ENCODE measurements around the gene QPRT. TPM values are rescaled to one million over a fixed set of nuclear protein-coding genes. Genes with fewer than 3 reads are reported as not detected.

Gene QPRT
- total RNA-seq, 1 donor from 2014 or later: 106 TPM

DNA sequence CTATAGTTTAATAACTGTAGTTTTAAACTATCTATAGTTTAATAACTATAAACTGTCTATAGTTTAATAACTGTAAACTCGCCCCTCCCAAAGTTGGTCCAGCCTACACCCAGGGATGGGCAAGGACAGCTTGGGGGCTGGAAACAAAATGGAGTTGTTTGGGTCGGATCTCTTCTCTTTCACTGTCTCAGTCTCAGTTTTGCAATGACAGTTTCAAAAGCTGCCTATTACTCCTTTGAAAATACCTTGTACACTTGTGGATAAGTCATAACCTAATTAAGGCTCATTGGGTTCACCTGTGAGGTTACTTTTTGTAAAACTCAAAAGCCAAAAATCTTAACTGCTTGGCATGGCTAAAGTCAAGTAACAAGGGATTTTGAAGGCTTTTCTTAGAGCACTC is 35.4 kb downstream of the QPRT start:
- Mint-ChIP-seq H3K4me3 (ENCODE audit: low read depth) (no peak overlapping the region), H3K9me3 (ENCODE audit: low read depth) (no peaks in the 10 kb centered on the region), H3K27ac (no peak overlapping the region), H3K36me3 (ENCODE audit: insufficient read depth) (peaks cover 4% of the 10 kb centered on the region), H3K27me3 (no peaks in the 10 kb centered on the region), H3K4me1 (ENCODE audit: low read depth) (peaks cover 14% of the 10 kb centered on the region)
- TF ChIP-seq, protein P1, sequence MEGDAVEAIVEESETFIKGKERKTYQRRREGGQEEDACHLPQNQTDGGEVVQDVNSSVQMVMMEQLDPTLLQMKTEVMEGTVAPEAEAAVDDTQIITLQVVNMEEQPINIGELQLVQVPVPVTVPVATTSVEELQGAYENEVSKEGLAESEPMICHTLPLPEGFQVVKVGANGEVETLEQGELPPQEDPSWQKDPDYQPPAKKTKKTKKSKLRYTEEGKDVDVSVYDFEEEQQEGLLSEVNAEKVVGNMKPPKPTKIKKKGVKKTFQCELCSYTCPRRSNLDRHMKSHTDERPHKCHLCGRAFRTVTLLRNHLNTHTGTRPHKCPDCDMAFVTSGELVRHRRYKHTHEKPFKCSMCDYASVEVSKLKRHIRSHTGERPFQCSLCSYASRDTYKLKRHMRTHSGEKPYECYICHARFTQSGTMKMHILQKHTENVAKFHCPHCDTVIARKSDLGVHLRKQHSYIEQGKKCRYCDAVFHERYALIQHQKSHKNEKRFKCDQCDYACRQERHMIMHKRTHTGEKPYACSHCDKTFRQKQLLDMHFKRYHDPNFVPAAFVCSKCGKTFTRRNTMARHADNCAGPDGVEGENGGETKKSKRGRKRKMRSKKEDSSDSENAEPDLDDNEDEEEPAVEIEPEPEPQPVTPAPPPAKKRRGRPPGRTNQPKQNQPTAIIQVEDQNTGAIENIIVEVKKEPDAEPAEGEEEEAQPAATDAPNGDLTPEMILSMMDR (IDR thresholded peaks at IDR 0.05; ENCODE audit: unreplicated experiment): no peak
- no peak for DNase-seq (ENCODE audit: low spot score, unreplicated experiment)

DNA sequence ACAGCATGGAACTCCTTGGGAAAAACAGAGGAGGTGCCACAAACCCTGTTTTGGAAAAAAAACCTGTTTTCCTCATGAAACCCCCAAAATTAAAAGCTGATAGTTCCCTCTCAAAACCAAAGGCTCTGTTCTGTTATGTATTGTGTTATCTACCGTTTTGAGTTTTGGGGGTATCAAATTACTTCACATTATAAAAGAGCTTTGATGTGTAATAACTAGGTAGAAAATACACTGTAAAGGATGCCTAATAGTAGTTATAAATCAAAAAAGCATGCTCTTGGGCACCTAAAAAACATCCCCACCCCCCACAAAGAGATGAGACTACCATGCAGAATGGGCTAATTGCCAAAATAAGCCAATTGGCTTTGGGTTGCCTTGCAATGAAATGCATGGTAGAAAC is 36.0 kb downstream of the QPRT start:
- peaks cover 4% of the 10 kb centered on the region for H3K36me3 Mint-ChIP-seq (ENCODE audit: insufficient read depth)
- TF ChIP-seq, protein P1 (IDR thresholded peaks at IDR 0.05; ENCODE audit: unreplicated experiment): no peak
- H3K9me3 Mint-ChIP-seq (ENCODE audit: low read depth): no peaks in the 10 kb centered on the region
- H3K4me3 Mint-ChIP-seq (ENCODE audit: low read depth): no peak overlapping the region
- H3K27ac Mint-ChIP-seq: peak overlapping the region; percentile 31
- H3K4me1 Mint-ChIP-seq (ENCODE audit: low read depth): peaks cover 12% of the 10 kb centered on the region
- no peaks in the 10 kb centered on the region for H3K27me3 Mint-ChIP-seq
- no peak for DNase-seq (ENCODE audit: low spot score, unreplicated experiment)

DNA sequence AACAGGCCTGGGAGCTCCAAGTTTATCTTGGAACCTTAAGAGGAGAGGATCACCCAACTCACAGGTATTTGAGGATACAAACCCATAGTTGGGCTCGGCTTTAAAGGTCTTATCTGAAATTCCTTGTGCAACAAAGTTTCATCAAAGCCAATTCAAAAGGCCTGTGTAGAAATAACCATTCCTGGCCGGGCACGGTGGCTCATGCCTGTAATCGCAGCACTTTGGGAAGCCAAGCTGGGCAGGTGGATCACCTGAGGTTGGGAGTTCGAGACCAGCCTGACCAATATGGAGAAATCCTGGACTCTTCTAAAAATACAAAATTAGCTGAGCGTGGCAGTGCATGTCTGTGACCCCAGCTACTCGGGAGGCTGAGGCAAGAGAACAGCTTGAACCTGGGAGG is 38.1 kb downstream of the QPRT start:
- no peaks in the 10 kb centered on the region for H3K27me3 Mint-ChIP-seq

DNA sequence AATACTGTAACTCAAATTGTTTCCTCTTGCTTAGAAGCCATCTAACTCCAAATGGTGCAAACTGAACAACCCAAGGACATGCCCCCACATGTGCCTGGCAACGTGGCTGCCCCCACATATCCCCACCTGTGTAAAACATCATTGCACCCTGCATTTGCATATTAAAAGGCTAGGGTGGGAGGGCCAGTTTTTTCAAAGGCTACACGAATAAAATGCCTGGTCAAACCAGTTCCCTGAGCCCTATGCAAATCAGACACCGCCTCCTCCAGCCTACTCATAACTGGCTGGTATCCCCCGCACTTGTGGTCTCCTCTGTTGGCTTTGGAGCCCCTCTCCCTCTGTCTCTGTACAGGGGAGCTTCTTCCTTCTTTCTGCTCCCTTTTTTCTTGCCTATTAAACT is 40.1 kb downstream of the QPRT start:
- no peaks in the 10 kb centered on the region for H3K9me3 Mint-ChIP-seq (ENCODE audit: low read depth)
- DNase-seq (ENCODE audit: low spot score, unreplicated experiment): no peak
- no peaks in the 10 kb centered on the region for H3K27me3 Mint-ChIP-seq
- H3K36me3 Mint-ChIP-seq (ENCODE audit: insufficient read depth): peaks cover 1% of the 10 kb centered on the region
- no peak overlapping the region for H3K4me3 Mint-ChIP-seq (ENCODE audit: low read depth)
- no peak overlapping the region for H3K27ac Mint-ChIP-seq
- TF ChIP-seq, protein P1 (IDR thresholded peaks at IDR 0.05; ENCODE audit: unreplicated experiment): no peak
- H3K4me1 Mint-ChIP-seq (ENCODE audit: low read depth): peaks cover 11% of the 10 kb centered on the region

More for the DNA sequence above, 38.1 kb downstream of the QPRT start:
- H3K27ac Mint-ChIP-seq: no peak overlapping the region
- H3K36me3 Mint-ChIP-seq (ENCODE audit: insufficient read depth): peaks cover 1% of the 10 kb centered on the region
- no peak for DNase-seq (ENCODE audit: low spot score, unreplicated experiment)
- no peak overlapping the region for H3K4me3 Mint-ChIP-seq (ENCODE audit: low read depth)
- TF ChIP-seq, protein P1 (IDR thresholded peaks at IDR 0.05; ENCODE audit: unreplicated experiment): no peak
- H3K4me1 Mint-ChIP-seq (ENCODE audit: low read depth): peaks cover 11% of the 10 kb centered on the region
- no peaks in the 10 kb centered on the region for H3K9me3 Mint-ChIP-seq (ENCODE audit: low read depth)

DNA sequence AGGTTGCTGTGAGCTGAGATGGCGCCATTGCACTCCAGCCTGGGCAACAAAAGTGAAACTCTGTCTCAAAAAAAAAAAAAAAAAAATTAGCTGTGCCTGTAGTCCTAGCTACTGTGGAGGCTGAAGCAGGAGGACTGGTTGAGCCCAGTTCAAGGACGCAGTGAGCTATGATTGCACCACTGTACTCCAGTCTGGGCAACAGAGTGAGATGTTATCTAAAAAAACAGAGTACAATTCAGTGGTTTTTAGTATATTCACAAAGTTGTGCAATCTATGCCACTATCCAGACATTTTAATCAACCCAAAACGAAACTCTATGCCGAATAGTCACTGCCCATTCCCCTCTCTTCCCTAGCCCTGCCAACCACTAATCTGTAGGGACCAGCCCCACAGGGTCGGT is 41.7 kb downstream of the QPRT start:
- H3K4me3 Mint-ChIP-seq (ENCODE audit: low read depth): no peak overlapping the region
- peaks cover 11% of the 10 kb centered on the region for H3K4me1 Mint-ChIP-seq (ENCODE audit: low read depth)
- H3K27me3 Mint-ChIP-seq: no peaks in the 10 kb centered on the region
- peaks cover 1% of the 10 kb centered on the region for H3K36me3 Mint-ChIP-seq (ENCODE audit: insufficient read depth)
- no peak for DNase-seq (ENCODE audit: low spot score, unreplicated experiment)
- TF ChIP-seq, protein P1 (IDR thresholded peaks at IDR 0.05; ENCODE audit: unreplicated experiment): no peak
- H3K9me3 Mint-ChIP-seq (ENCODE audit: low read depth): no peaks in the 10 kb centered on the region
- peak overlapping the region; percentile 85 for H3K27ac Mint-ChIP-seq
